Sigmoid colon (tissue), 7 donors: ENCODE results near the gene MED26. TPM values are rescaled to one million over a fixed set of nuclear protein-coding genes. Genes with fewer than 3 reads are reported as not detected.

Experiments used
- DNase-seq: peaks from one replicate; pipeline ENCODE4 v3.0.0-alpha.2; 2019
- H3K27ac ChIP-seq, 4 donors: fragments of 200-600 bp; sonication (generic); one replicate each; pipeline ENCODE4 v1.5.1; 2016 to 2019; ENCODE audit warnings: mild to moderate bottlenecking in 1 of 4
- H3K27me3 ChIP-seq, 3 donors: fragments of 200-600 bp; sonication (generic); one replicate each; pipeline ENCODE4 v1.5.1; 2019; ENCODE audit warnings: mild to moderate bottlenecking in 1 of 3
- H3K36me3 ChIP-seq, 4 donors: fragments of 200-600 bp; sonication (generic); one replicate each; pipeline ENCODE4 v1.5.1; 2016 to 2019
- H3K4me1 ChIP-seq, 4 donors: fragments of 200-600 bp; sonication (generic); one replicate each; pipeline ENCODE4 v1.5.1; 2017 to 2019
- H3K4me3 ChIP-seq, 4 donors: fragments of 200-600 bp; sonication (generic); one replicate each; pipeline ENCODE4 v1.5.1; 2017 to 2019; ENCODE audit warnings: mild to moderate bottlenecking in 2 of 4, moderate library complexity in 1 of 4
- H3K9me3 ChIP-seq, 4 donors: fragments of 200-600 bp in 3 of 4; sonication (generic) in 3 of 4; one replicate each; pipeline versions ENCODE4 v1.5.1 to v1.6.1; 2013 to 2019
- EP300 ChIP-seq, 4 donors: sonication (generic); formaldehyde crosslinking; IDR thresholded peaks; one replicate each; pipeline ENCODE4 v1.6.1; 2017; ENCODE audit warnings: antibody characterized with exemption in 4 of 4
- POLR2A ChIP-seq, 2 donors: fragments of 450-650 bp; IDR thresholded peaks; one replicate each; pipeline ENCODE4 v1.6.1; 2016; ENCODE audit warnings: antibody characterized with exemption in 2 of 2, mild to moderate bottlenecking in 2 of 2, moderate library complexity in 2 of 2
- POLR2AphosphoS5 ChIP-seq, 4 donors: sonication (generic); formaldehyde crosslinking; IDR thresholded peaks; one replicate each; pipeline ENCODE4 v1.6.1; 2017; ENCODE audit warnings: antibody characterized with exemption in 4 of 4
- WGBS, 2 donors: extraction: QIAGEN DNeasy Blood & Tissue Kit; methylation state at CpG; one replicate each; pipeline ENCODE4 v1.1.7; 2013; 5-methylcytosine and 5-hydroxymethylcytosine counted together
- intact Hi-C: fragments of 100-400 bp; cut with DNase I; formaldehyde crosslinking; loops from one replicate; pipeline ENCODE4 v1.15.1; 2023
- polyA plus RNA-seq, 3 donors: library from polyadenylated mRNA; stranded (reverse); fragments of 200-250 nt; gene quantifications; one replicate each; pipeline ENCODE4 v1.2.3, GENCODE V29; 2013
- total RNA-seq, 4 donors: library from RNA; depleted of rRNA; stranded (reverse); fragments of >200 nt; gene quantifications; one replicate each; pipeline ENCODE4 v1.1.0, GENCODE V29; 2016
- TF ChIP-seq, protein P1 (sequence below), 4 experiments: fragments of 450-650 bp in 3 of 4; fragments of 200-600 bp in 1 of 4; IDR thresholded peaks; one replicate each; pipeline ENCODE4 v1.5.1; 2016 to 2019; ENCODE audit warnings: antibody characterized with exemption in 4 of 4, mild to moderate bottlenecking in 3 of 4, moderate library complexity in 2 of 4
- donor health status: healthy with polysubstance abuse.
- donor health status: Bipolar disorder and iron deficiency.
- donor health status: healthy.

Gene MED26
- total and polyA plus RNA-seq, 7 donors = 3.0 to 7.9 (median 5.4) TPM

- Histone ChIP-seq H3K4me3 (peak overlapping the region; percentile 56 to 84 (median 80)), H3K36me3 (peaks cover 0 to 22% (median 9%) of the 10 kb centered on the region in 4 donors), H3K27me3 (no peaks in the 10 kb centered on the region), H3K4me1 (peaks cover 0 to 42% (median 33%) of the 10 kb centered on the region in 4 donors), H3K9me3 (no peaks in the 10 kb centered on the region), H3K27ac (peak overlapping the region; percentile 91 to 94 (median 94))
- intact Hi-C loops = loop anchor here (5.0 kb wide), 2 partner anchors 89 to 166 kb away; partner anchors contain the start of genes SIN3B and SLC35E1
- 2 to 3% methylated on average over 31 of the region's 31 CpGs for WGBS, 2 donors
- no peak for TF ChIP-seq EP300 (IDR thresholded peaks at IDR 0.05)
- no peak for TF ChIP-seq POLR2AphosphoS5 (IDR thresholded peaks at IDR 0.05)
- no peak for TF ChIP-seq POLR2A (IDR thresholded peaks at IDR 0.05)
- TF ChIP-seq, protein P1, sequence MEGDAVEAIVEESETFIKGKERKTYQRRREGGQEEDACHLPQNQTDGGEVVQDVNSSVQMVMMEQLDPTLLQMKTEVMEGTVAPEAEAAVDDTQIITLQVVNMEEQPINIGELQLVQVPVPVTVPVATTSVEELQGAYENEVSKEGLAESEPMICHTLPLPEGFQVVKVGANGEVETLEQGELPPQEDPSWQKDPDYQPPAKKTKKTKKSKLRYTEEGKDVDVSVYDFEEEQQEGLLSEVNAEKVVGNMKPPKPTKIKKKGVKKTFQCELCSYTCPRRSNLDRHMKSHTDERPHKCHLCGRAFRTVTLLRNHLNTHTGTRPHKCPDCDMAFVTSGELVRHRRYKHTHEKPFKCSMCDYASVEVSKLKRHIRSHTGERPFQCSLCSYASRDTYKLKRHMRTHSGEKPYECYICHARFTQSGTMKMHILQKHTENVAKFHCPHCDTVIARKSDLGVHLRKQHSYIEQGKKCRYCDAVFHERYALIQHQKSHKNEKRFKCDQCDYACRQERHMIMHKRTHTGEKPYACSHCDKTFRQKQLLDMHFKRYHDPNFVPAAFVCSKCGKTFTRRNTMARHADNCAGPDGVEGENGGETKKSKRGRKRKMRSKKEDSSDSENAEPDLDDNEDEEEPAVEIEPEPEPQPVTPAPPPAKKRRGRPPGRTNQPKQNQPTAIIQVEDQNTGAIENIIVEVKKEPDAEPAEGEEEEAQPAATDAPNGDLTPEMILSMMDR (IDR thresholded peaks at IDR 0.05) = no peak
- DNase-seq = peak; percentile 76
Observed at GRCh38 chr19:16661480-16662034, 33.6 kb upstream of the MED26 start.

DNA sequence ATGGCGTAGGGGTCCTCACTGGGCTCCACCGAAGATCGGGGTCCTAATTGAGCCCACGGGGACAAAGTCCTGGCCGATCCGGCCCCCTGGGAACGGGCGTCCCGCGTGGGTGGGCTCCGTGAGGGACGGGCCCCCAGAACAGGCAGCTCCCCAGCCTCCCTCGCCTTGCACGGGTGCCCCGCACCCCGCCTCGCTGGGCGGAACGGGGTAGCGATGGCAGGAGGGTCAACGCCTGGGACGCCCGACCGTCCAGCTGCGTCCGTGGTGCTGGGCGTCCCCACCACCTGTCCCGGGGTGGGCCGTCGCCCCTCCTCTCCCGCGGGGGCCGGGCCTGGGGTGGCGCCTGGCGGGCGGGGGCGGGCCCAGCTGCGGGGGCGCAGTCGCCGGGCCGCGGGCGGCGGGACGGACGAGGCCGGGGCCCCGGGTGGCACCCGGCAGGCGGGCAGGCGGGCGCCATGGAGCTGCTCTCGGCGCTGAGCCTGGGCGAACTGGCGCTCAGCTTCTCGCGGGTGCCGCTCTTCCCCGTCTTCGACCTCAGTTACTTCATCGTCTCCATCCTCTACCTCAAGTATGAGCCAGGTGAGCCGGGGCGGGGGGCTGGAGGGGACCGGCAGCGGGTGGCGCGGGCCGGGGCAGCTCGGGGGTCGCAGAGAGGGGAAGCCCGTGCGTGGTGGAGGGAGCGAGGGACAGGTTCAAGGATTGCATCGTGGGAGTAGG lies 32.9 kb upstream of the MED26 start, which contains the start of gene TMEM38A:
TSS of gene TMEM38A (plus strand) at position 377 of the 717 bp plus-strand sequence. CDS start at position 456, 79 bp downstream.
- H3K9me3 ChIP-seq = no peaks in the 10 kb centered on the region
- peak within 1 kb of the TSS; percentile 70 to 84 (median 80) for H3K4me3 ChIP-seq
- intact Hi-C loops = loop anchor here (1.0 to 5.0 kb wide), 3 partner anchors 32 to 166 kb away; partner anchors contain the start of genes SIN3B and SLC35E1
- H3K36me3 ChIP-seq = peaks cover 0 to 28% (median 10%) of the 10 kb centered on the region in 4 donors
- peak within 1 kb of the TSS; percentile 91 to 94 (median 94) for H3K27ac ChIP-seq
- peaks cover 0 to 42% (median 33%) of the 10 kb centered on the region in 4 donors for H3K4me1 ChIP-seq
- TF ChIP-seq POLR2AphosphoS5 (IDR thresholded peaks at IDR 0.05) = peak in 3 of 4 donors; percentile 37 to 53 (median 42)
- TF ChIP-seq, protein P1 (IDR thresholded peaks at IDR 0.05) = no peak
- DNase-seq = peak; percentile 71
- WGBS, 2 donors = 1% methylated on average over 76 of the region's 76 CpGs
- H3K27me3 ChIP-seq = no peaks in the 10 kb centered on the region

DNA sequence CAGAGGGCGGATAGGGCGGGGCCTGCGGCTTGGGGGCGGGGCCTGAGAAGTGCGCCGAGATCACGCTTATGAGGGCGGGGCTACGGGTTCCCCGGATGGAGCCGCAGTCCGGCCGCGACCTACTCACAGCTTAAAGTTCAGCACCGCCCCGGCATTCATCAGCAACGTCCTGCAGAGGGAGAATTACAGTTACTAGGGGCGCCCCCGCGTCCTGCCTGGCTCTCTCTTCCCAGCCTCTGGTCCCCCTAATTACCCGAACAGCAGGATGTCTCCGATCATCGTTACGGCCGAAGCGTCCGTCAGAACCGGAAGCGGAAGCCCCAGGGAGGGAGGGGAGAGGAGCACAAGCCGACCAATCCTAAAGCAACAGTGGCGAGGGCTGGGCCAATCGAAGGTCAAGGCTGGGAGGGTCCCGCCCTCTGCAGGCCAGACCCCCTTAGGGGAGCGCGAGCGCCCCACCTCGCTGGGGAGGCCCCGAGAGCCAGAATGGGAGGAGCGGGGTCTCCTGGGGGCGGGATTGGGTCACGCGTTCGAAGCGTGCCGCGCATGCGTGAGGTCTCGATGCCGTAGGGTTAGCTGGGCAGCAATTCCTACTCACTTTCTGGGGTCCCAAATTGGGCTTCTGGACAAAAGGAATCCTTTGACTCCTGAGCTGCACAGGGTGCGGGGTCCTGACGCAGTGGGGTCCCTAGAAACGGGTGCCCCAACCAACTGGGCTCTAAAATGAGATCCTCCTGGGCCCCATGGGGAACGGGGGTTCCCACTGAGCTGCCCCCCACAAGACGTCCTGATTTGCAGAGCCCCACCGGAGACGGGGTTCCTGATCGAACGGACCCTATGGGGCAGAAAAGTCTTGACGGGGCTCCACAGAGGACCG lies 32.1 kb upstream of the MED26 start, which contains the start of gene SMIM7:
TSS of gene SMIM7 (minus strand) at position 313 of the 877 bp plus-strand sequence. CDS start at position 279, 34 bp downstream.
- Histone ChIP-seq H3K27me3 (no peaks in the 10 kb centered on the region), H3K27ac (peak within 1 kb of the TSS; percentile 91 to 94 (median 94)), H3K9me3 (no peaks in the 10 kb centered on the region), H3K4me1 (peaks cover 0 to 42% (median 33%) of the 10 kb centered on the region in 4 donors), H3K4me3 (peak within 1 kb of the TSS; percentile 70 to 84 (median 80)), H3K36me3 (peaks cover 0 to 36% (median 17%) of the 10 kb centered on the region in 4 donors)
- 1% methylated on average over 60 of the region's 60 CpGs for WGBS, 2 donors
- intact Hi-C loops = loop anchor here (1.0 to 5.0 kb wide), 3 partner anchors 31 to 167 kb away; partner anchors contain the start of genes SIN3B and SLC35E1
- peak; percentile 87 to 99 (median 96) for TF ChIP-seq POLR2AphosphoS5 (IDR thresholded peaks at IDR 0.05)
- peak in 1 of 4 donors; percentile 39 for TF ChIP-seq EP300 (IDR thresholded peaks at IDR 0.05)
- TF ChIP-seq, protein P1 (IDR thresholded peaks at IDR 0.05) = no peak
- peak; percentile 89 to 95 for TF ChIP-seq POLR2A (IDR thresholded peaks at IDR 0.05)
- DNase-seq = peak; percentile 99

DNA sequence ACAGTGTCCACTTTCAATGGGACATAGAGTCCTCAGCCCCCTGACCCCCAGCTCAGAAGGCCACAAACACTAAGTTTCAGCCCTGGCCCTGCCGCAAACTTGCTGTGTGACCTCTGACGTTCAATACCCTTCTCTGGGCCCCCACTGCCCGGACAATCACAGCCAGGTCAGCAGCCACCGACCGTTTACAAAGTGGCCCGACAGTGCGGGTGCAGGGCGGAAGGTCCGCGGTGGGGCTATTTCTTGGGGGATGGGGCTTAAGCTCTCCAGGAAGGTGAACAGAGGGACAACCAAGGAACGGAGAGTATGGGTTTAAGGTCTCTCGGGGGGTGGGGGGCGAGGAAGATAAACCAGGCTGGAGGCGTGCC lies 31.4 kb upstream of the MED26 start:
- no peaks in the 10 kb centered on the region for H3K9me3 ChIP-seq
- H3K27ac ChIP-seq = peak overlapping the region; percentile 91 to 94 (median 94)
- peak overlapping the region; percentile 70 to 84 (median 80) for H3K4me3 ChIP-seq
- TF ChIP-seq POLR2A (IDR thresholded peaks at IDR 0.05) (no peak), EP300 (IDR thresholded peaks at IDR 0.05) (no peak), POLR2AphosphoS5 (IDR thresholded peaks at IDR 0.05) (no peak)
- TF ChIP-seq, protein P1 (IDR thresholded peaks at IDR 0.05) = no peak
- peaks cover 0 to 43% (median 21%) of the 10 kb centered on the region in 4 donors for H3K36me3 ChIP-seq
- no peaks in the 10 kb centered on the region for H3K27me3 ChIP-seq
- DNase-seq = no peak
- WGBS, 2 donors = 1 to 4% methylated on average over 14 of the region's 14 CpGs
- H3K4me1 ChIP-seq = peaks cover 0 to 42% (median 33%) of the 10 kb centered on the region in 4 donors
- intact Hi-C loops = no loop called here
